ENCODE measurements around the gene ENDOG. TPM values are rescaled to one million over a fixed set of nuclear protein-coding genes. Genes with fewer than 3 reads are reported as not detected.
"Not testable (repeated sequence)": the region's sequence is repeated elsewhere in the genome, so short reads cannot be mapped to it uniquely, and the experiment has no call there.

ENDOG gene
- total RNA-seq, 1 donor from 2014 or later = 35.9 TPM

GRCh38 chr9:128845186-128845931 is 27.1 kb downstream of the ENDOG start:
- Mint-ChIP-seq H3K27me3 (ENCODE audit: unreplicated experiment) (peaks cover 10% of the 10 kb centered on the region), H3K27ac (ENCODE audit: unreplicated experiment) (peak overlapping the region; percentile 91), H3K4me3 (ENCODE audit: unreplicated experiment) (peak overlapping the region; percentile 52), H3K9me3 (ENCODE audit: unreplicated experiment) (peaks cover 10% of the 10 kb centered on the region), H3K4me1 (ENCODE audit: low read depth, unreplicated experiment) (peaks cover 8% of the 10 kb centered on the region), H3K36me3 (ENCODE audit: unreplicated experiment) (peaks cover 12% of the 10 kb centered on the region)
- peak; percentile 75 for DNase-seq
- TF ChIP-seq CTCF (IDR thresholded peaks at IDR 0.05; ENCODE audit: partially characterized antibody, unreplicated experiment) = no peak

- DNase-seq = no peak
- H3K36me3 Mint-ChIP-seq (ENCODE audit: unreplicated experiment) = peaks cover 24% of the 10 kb centered on the region
- H3K27me3 Mint-ChIP-seq (ENCODE audit: unreplicated experiment) = peaks cover 12% of the 10 kb centered on the region
- no peak for TF ChIP-seq CTCF (IDR thresholded peaks at IDR 0.05; ENCODE audit: partially characterized antibody, unreplicated experiment)
- peaks cover 12% of the 10 kb centered on the region for H3K9me3 Mint-ChIP-seq (ENCODE audit: unreplicated experiment)
- H3K27ac Mint-ChIP-seq (ENCODE audit: unreplicated experiment) = no peak overlapping the region
- H3K4me1 Mint-ChIP-seq (ENCODE audit: low read depth, unreplicated experiment) = peaks cover 8% of the 10 kb centered on the region
- H3K4me3 Mint-ChIP-seq (ENCODE audit: unreplicated experiment) = no peak overlapping the region
These were observed 28.4 kb downstream of the ENDOG start for GRCh38 chr9:128846680-128847030.

GRCh38 chr9:128847803-128848202 is 29.5 kb downstream of the ENDOG start:
- H3K36me3 Mint-ChIP-seq (ENCODE audit: unreplicated experiment) = peaks cover 24% of the 10 kb centered on the region
- peaks cover 8% of the 10 kb centered on the region for H3K4me1 Mint-ChIP-seq (ENCODE audit: low read depth, unreplicated experiment)
- DNase-seq = no peak
- TF ChIP-seq CTCF (IDR thresholded peaks at IDR 0.05; ENCODE audit: partially characterized antibody, unreplicated experiment) = no peak
- H3K27ac Mint-ChIP-seq (ENCODE audit: unreplicated experiment) = peak overlapping the region; percentile 19
- H3K27me3 Mint-ChIP-seq (ENCODE audit: unreplicated experiment) = peaks cover 12% of the 10 kb centered on the region
- H3K4me3 Mint-ChIP-seq (ENCODE audit: unreplicated experiment) = no peak overlapping the region
- peaks cover 12% of the 10 kb centered on the region for H3K9me3 Mint-ChIP-seq (ENCODE audit: unreplicated experiment)

- peaks cover 24% of the 10 kb centered on the region for H3K36me3 Mint-ChIP-seq (ENCODE audit: unreplicated experiment)
- DNase-seq; H3K27ac Mint-ChIP-seq (ENCODE audit: unreplicated experiment); H3K4me1 Mint-ChIP-seq (ENCODE audit: low read depth, unreplicated experiment); H3K4me3 Mint-ChIP-seq (ENCODE audit: unreplicated experiment); H3K27me3 Mint-ChIP-seq (ENCODE audit: unreplicated experiment); H3K9me3 Mint-ChIP-seq (ENCODE audit: unreplicated experiment): not testable (repeated sequence)
These were observed 32.7 kb downstream of the ENDOG start for GRCh38 chr9:128851024-128851423.

GRCh38 chr9:128851779-128852600 is 33.7 kb downstream of the ENDOG start:
- H3K4me3 Mint-ChIP-seq (ENCODE audit: unreplicated experiment); DNase-seq; H3K4me1 Mint-ChIP-seq (ENCODE audit: low read depth, unreplicated experiment); H3K9me3 Mint-ChIP-seq (ENCODE audit: unreplicated experiment); H3K27ac Mint-ChIP-seq (ENCODE audit: unreplicated experiment); H3K27me3 Mint-ChIP-seq (ENCODE audit: unreplicated experiment): not testable (repeated sequence)
- peaks cover 24% of the 10 kb centered on the region for H3K36me3 Mint-ChIP-seq (ENCODE audit: unreplicated experiment)

- not testable (repeated sequence) for DNase-seq; H3K27me3 Mint-ChIP-seq (ENCODE audit: unreplicated experiment); H3K27ac Mint-ChIP-seq (ENCODE audit: unreplicated experiment); H3K4me3 Mint-ChIP-seq (ENCODE audit: unreplicated experiment); H3K4me1 Mint-ChIP-seq (ENCODE audit: low read depth, unreplicated experiment); H3K9me3 Mint-ChIP-seq (ENCODE audit: unreplicated experiment)
- peaks cover 21% of the 10 kb centered on the region for H3K36me3 Mint-ChIP-seq (ENCODE audit: unreplicated experiment)
These were observed 34.3 kb downstream of the ENDOG start for GRCh38 chr9:128852646-128853045.

GRCh38 chr9:128854454-128854853 is 36.2 kb downstream of the ENDOG start:
- H3K4me3 Mint-ChIP-seq (ENCODE audit: unreplicated experiment); H3K27me3 Mint-ChIP-seq (ENCODE audit: unreplicated experiment); DNase-seq; H3K4me1 Mint-ChIP-seq (ENCODE audit: low read depth, unreplicated experiment); H3K27ac Mint-ChIP-seq (ENCODE audit: unreplicated experiment); H3K9me3 Mint-ChIP-seq (ENCODE audit: unreplicated experiment): not testable (repeated sequence)
- peaks cover 15% of the 10 kb centered on the region for H3K36me3 Mint-ChIP-seq (ENCODE audit: unreplicated experiment)

- not testable (repeated sequence) for H3K4me3 Mint-ChIP-seq (ENCODE audit: unreplicated experiment); H3K4me1 Mint-ChIP-seq (ENCODE audit: low read depth, unreplicated experiment); H3K36me3 Mint-ChIP-seq (ENCODE audit: unreplicated experiment); H3K9me3 Mint-ChIP-seq (ENCODE audit: unreplicated experiment); DNase-seq; H3K27me3 Mint-ChIP-seq (ENCODE audit: unreplicated experiment); H3K27ac Mint-ChIP-seq (ENCODE audit: unreplicated experiment)
These were observed 40.2 kb downstream of the ENDOG start for GRCh38 chr9:128858476-128858875.

Data from glutamatergic neuron (in vitro differentiated cells).